OCI-M2 (cell line): ENCODE data around the gene CALML4.
"Not testable (repeated sequence)": the region's sequence is repeated elsewhere in the genome, so short reads cannot be mapped to it uniquely, and the experiment has no call there.

Experiments
- DNase-seq: peaks from one replicate; lab custom pipeline; 2025; ENCODE audit not compliant: unreplicated experiment; lab: John Stamatoyannopoulos, UW

The CALML4 gene

GRCh38 chr15:68208636-68209240, 3.6 kb upstream of the CALML4 start:
- DNase-seq, result no peak

GRCh38 chr15:68208136-68208535, 3.0 kb upstream of the CALML4 start:
- no peak for DNase-seq

GRCh38 chr15:68207176-68207935, 2.2 kb upstream of the CALML4 start:
- DNase-seq, result no peak

- DNase-seq, result no peak
These were observed 1.6 kb upstream of the CALML4 start for GRCh38 chr15:68206711-68207151.

- DNase-seq, result no peak
These were observed 915 bp upstream of the CALML4 start for GRCh38 chr15:68205954-68206539.

GRCh38 chr15:68205558-68205944, 419 bp upstream of the CALML4 start:
- DNase-seq, result no peak

GRCh38 chr15:68204361-68204760, 771 bp downstream of the CALML4 start:
- no peak for DNase-seq

GRCh38 chr15:68203956-68204355, 1.2 kb downstream of the CALML4 start:
- DNase-seq, result no peak

GRCh38 chr15:68203486-68203885, 1.6 kb downstream of the CALML4 start:
- no peak for DNase-seq

- DNase-seq, result not testable (repeated sequence)
These were observed 2.1 kb downstream of the CALML4 start for GRCh38 chr15:68202994-68203393.

GRCh38 chr15:68201879-68202261, 3.3 kb downstream of the CALML4 start:
- no peak for DNase-seq

GRCh38 chr15:68201153-68201878, 3.8 kb downstream of the CALML4 start:
- DNase-seq, result no peak

GRCh38 chr15:68200016-68200861, 4.9 kb downstream of the CALML4 start:
- no peak for DNase-seq

GRCh38 chr15:68199340-68199739, 5.8 kb downstream of the CALML4 start:
- no peak for DNase-seq

GRCh38 chr15:68197661-68198437, 7.3 kb downstream of the CALML4 start:
- DNase-seq, result no peak

- no peak for DNase-seq
These were observed 8.0 kb downstream of the CALML4 start for GRCh38 chr15:68197170-68197492.

GRCh38 chr15:68196445-68197169, 8.5 kb downstream of the CALML4 start:
- DNase-seq, result no peak

GRCh38 chr15:68195336-68196112, 9.6 kb downstream of the CALML4 start:
- no peak for DNase-seq
